HepG2 (cell line): ENCODE data around the gene OLAH. TPM values are rescaled to one million over a fixed set of nuclear protein-coding genes. Genes with fewer than 3 reads are reported as not detected.

Experiments
- ATAC-seq: fragments of 200-7000 bp; cut with Tn5 transposase; 3 replicates; pipeline ENCODE4 v1.9.1; 2020; ENCODE audit warnings: mild to moderate bottlenecking, moderate library complexity
- BruUV-seq: library from RNA; stranded (reverse); fragments of 400-500 nt; replicated peaks from 2 replicates; lab custom pipeline; 2021; lab: Mats Ljungman, UMichigan
- CTCF ChIA-PET: fragments of 300-600 bp; formaldehyde crosslinking; extraction: SDS; loops from one replicate; lab custom pipeline; 2021; ENCODE audit warnings: low total read pairs, inconsistent platforms, low intra/inter-chr PET ratio; lab: Yijun Ruan, JAX
- POLR2A ChIA-PET: fragments of 350-600 bp; sonication (Branson Sonifier 250); formaldehyde crosslinking; loops from one replicate; lab custom pipeline; 2020; ENCODE audit warnings: antibody characterized with exemption, inconsistent platforms; lab: Yijun Ruan, JAX
- DNase-seq: peaks from one replicate; pipeline ENCODE4 v3.0.0-alpha.2; 2015; ENCODE audit warnings: low spot score
- FAIRE-seq: peaks from 3 replicates; lab custom pipeline; 2011; peaks lifted over from hg19 to GRCh38; lab: Jason Lieb, UNC
- H2AFZ ChIP-seq: one replicate; pipeline ENCODE4 v1.6.1; 2011; ENCODE audit warnings: low read length, inconsistent platforms
- H3K27ac ChIP-seq: fragments of 300-600 bp; 3 replicates; pipeline ENCODE4 v1.8.0; 2011; ENCODE audit warnings: mixed run types, mild to moderate bottlenecking, mixed read lengths, low read length, inconsistent platforms; ENCODE audit not compliant: insufficient read depth; ENCODE audit errors: extremely low read length
- H3K27me3 ChIP-seq, 2 experiments: fragments of 200-600 bp in 1 of 2; 2 replicates in 1 of 2; 3 replicates in 1 of 2; pipeline versions ENCODE4 v1.6.0 to v1.8.0; 2011; ENCODE audit warnings: low read length in 2 of 2, mild to moderate bottlenecking in 2 of 2, moderate library complexity in 2 of 2, inconsistent platforms in 1 of 2; ENCODE audit not compliant: insufficient read depth in 2 of 2, control insufficient read depth in 1 of 2
- H3K36me3 ChIP-seq, 2 experiments: fragments of 200-600 bp in 1 of 2; replicated peaks in 1 of 2; 2 replicates in 1 of 2; 3 replicates in 1 of 2; pipeline versions ENCODE4 v1.5.1 to v1.8.0; 2011; ENCODE audit warnings: low read length in 2 of 2, inconsistent platforms in 1 of 2; ENCODE audit not compliant: insufficient read depth in 2 of 2, control insufficient read depth in 1 of 2
- H3K4me1 ChIP-seq: 2 replicates; pipeline ENCODE4 v1.5.1; 2012; ENCODE audit warnings: low read length, inconsistent platforms; ENCODE audit not compliant: insufficient read depth
- H3K4me2 ChIP-seq: 2 replicates; pipeline ENCODE4 v1.6.0; 2011; ENCODE audit warnings: low read depth, low read length, inconsistent platforms
- H3K4me3 ChIP-seq, 3 experiments: fragments of 200-600 bp in 1 of 3; sonication (generic), shearing (Covaris generic) in 1 of 3; replicated peaks in 1 of 3; 2 replicates each; pipeline ENCODE4 v1.5.1; 2011 to 2016; ENCODE audit warnings: low read length in 3 of 3, inconsistent platforms in 2 of 3, low read depth in 2 of 3, mild to moderate bottlenecking in 2 of 3, control low read depth in 1 of 3, mixed read lengths in 1 of 3; ENCODE audit not compliant: insufficient read depth in 1 of 3
- H3K79me2 ChIP-seq: one replicate; pipeline ENCODE4 v1.6.1; 2011; ENCODE audit warnings: low read length, inconsistent platforms; ENCODE audit not compliant: insufficient read depth
- H3K9ac ChIP-seq: 2 replicates; pipeline ENCODE4 v1.6.0; 2011; ENCODE audit warnings: mild to moderate bottlenecking, low read depth, low read length, inconsistent platforms; ENCODE audit not compliant: insufficient read depth
- H3K9me3 ChIP-seq: 2 replicates; pipeline ENCODE4 v1.5.1; 2012; ENCODE audit warnings: mild to moderate bottlenecking, low read length
- H4K20me1 ChIP-seq: 2 replicates; pipeline ENCODE4 v1.6.0; 2011; ENCODE audit warnings: inconsistent platforms, mild to moderate bottlenecking, low read length, moderate library complexity; ENCODE audit not compliant: insufficient read depth
- ATF7 ChIP-seq, 2 experiments: fragments of 450-650 bp in 1 of 2; sonication (generic) in 1 of 2; formaldehyde crosslinking in 1 of 2; IDR thresholded peaks; 2 replicates each; pipeline versions ENCODE4 v1.4.0 to v1.6.1; 2016 to 2020; ENCODE audit warnings: antibody characterized with exemption in 1 of 2, mild to moderate bottlenecking in 1 of 2, missing genetic modification reagents in 1 of 2
- BRD4 ChIP-seq: sonication (generic); formaldehyde crosslinking; IDR thresholded peaks from 2 replicates; pipeline ENCODE4 v1.4.0; 2020; ENCODE audit warnings: missing genetic modification reagents
- JUN ChIP-seq: sonication (generic); formaldehyde crosslinking; IDR thresholded peaks from 2 replicates; pipeline ENCODE4 v1.4.0; 2020; ENCODE audit warnings: mild to moderate bottlenecking, missing genetic modification reagents
- MXI1 ChIP-seq: IDR thresholded peaks from 3 replicates; pipeline ENCODE4 v1.6.1; 2012; ENCODE audit warnings: low read depth, low read length, inconsistent platforms, borderline replicate concordance
- NFATC3 ChIP-seq: sonication (generic); formaldehyde crosslinking; IDR thresholded peaks from 2 replicates; pipeline ENCODE4 v1.5.1; 2020; ENCODE audit warnings: mild to moderate bottlenecking, missing genetic modification reagents
- TERF1 ChIP-seq: sonication (generic); formaldehyde crosslinking; IDR thresholded peaks from 2 replicates; pipeline ENCODE4 v1.8.0; 2022; ENCODE audit warnings: mild to moderate bottlenecking, missing genetic modification reagents, moderate library complexity
- USF2 ChIP-seq, 2 experiments: sonication (generic) in 1 of 2; formaldehyde crosslinking in 1 of 2; IDR thresholded peaks; 2 replicates each; pipeline versions ENCODE4 v1.5.1 to v1.6.1; 2011 to 2020; ENCODE audit warnings: borderline replicate concordance in 1 of 2, low read depth in 1 of 2, low read length in 1 of 2, mild to moderate bottlenecking in 1 of 2, missing genetic modification reagents in 1 of 2, moderate library complexity in 1 of 2
- ZNF646 ChIP-seq: sonication (generic); formaldehyde crosslinking; IDR thresholded peaks from 2 replicates; pipeline ENCODE4 v1.9.0; 2021; ENCODE audit warnings: mild to moderate bottlenecking, missing genetic modification reagents
- ZNF660 ChIP-seq: sonication (generic); formaldehyde crosslinking; IDR thresholded peaks from 2 replicates; pipeline ENCODE4 v1.5.1; 2020; ENCODE audit warnings: mild to moderate bottlenecking, low read depth, missing genetic modification reagents, borderline replicate concordance
- ZUFSP ChIP-seq: sonication (generic); formaldehyde crosslinking; IDR thresholded peaks from 2 replicates; pipeline ENCODE4 v1.9.0; 2021; ENCODE audit warnings: missing genetic modification reagents, mild to moderate bottlenecking, borderline replicate concordance
- WGBS: methylation state at CpG from one replicate; pipeline ENCODE4 v1.1.6; 2017; ENCODE audit warnings: low lambda C conversion rate; 5-methylcytosine and 5-hydroxymethylcytosine counted together
- in situ Hi-C: cut with HindIII; loops from 2 replicates; pipeline ENCODE4 v1.10.0; 2017; ENCODE audit warnings: low pct_unique_long_range_greater_than_20kb; ENCODE audit not compliant: extremely low pct_ligation_motif_present
- intact Hi-C: fragments of 100-400 bp; cut with micrococcal nuclease; formaldehyde crosslinking; loops from one replicate; pipeline ENCODE4 v1.10.0; 2022; ENCODE audit not compliant: unreplicated experiment
- polyA plus RNA-seq, 8 experiments: library from polyadenylated mRNA; depleted of rRNA in 3 of 8; stranded (reverse) in 7 of 8; unstranded in 1 of 8; fragments of >200 nt; fragmentation: Illumina TruSeq in 4 of 8; extraction: Trizol in 4 of 8; gene quantifications; 2 replicates each; pipeline versions ENCODE4 v1.2.1 to v1.2.3, GENCODE V29; 2011 to 2016; ENCODE audit warnings: low read depth in 4 of 8, missing spikeins in 1 of 8, mixed read lengths in 1 of 8; ENCODE audit not compliant: insufficient read depth in 1 of 8
- total RNA-seq, 5 experiments: library from RNA; depleted of rRNA; stranded (reverse); fragments of >200 nt; fragmentation: Illumina TruSeq; extraction: Trizol; gene quantifications; 2 replicates each; pipeline ENCODE4 v1.2.3, GENCODE V29; 2016; ENCODE audit warnings: low read depth in 1 of 5

The OLAH gene
- total and polyA plus RNA-seq, 2 of the 13 experiments (the other 11 are each of a cell fraction or from before 2014, with no cell fraction given) = 0.13 TPM; not detected in 1

GRCh38 chr10:15116225-15116624, 72.5 kb downstream of the OLAH start:
- ATAC-seq (no peak), DNase-seq (no peak), FAIRE-seq (no peak)
- Histone ChIP-seq H2AFZ (no peak overlapping the region), H3K4me3 (no peak overlapping the region), H3K4me1 (no peaks in the 10 kb centered on the region), H3K27me3 (no peaks in the 10 kb centered on the region), H3K9me3 (no peaks in the 10 kb centered on the region), H3K79me2 (no peaks in the 10 kb centered on the region), H4K20me1 (no peaks in the 10 kb centered on the region), H3K27ac (no peak overlapping the region), H3K4me2 (no peak overlapping the region), H3K9ac (no peak overlapping the region), H3K36me3 (peaks cover 10 to 36% of the 10 kb centered on the region in 2 experiments; a peak in 4 of 5 replicates)
- ChIA-PET CTCF (no interaction called here), POLR2A (no interaction called here)
- no TSS peak for BruUV-seq
- in situ Hi-C loops = no loop called here
- intact Hi-C loops = no loop called here
- 97% methylated on average over 5 of the region's 5 CpGs for WGBS
- TF ChIP-seq USF2 (IDR thresholded peaks at IDR 0.05; ENCODE audit: low read depth, low read length) (no peak), USF2 (CRISPR knock-in tag; IDR thresholded peaks at IDR 0.05; ENCODE audit: borderline replicate concordance) (no peak), ZNF660 (CRISPR knock-in tag) (no peak), ZNF646 (CRISPR knock-in tag) (no peak), TERF1 (CRISPR knock-in tag) (no peak), ATF7 (IDR thresholded peaks at IDR 0.05) (no peak), ATF7 (CRISPR knock-in tag; IDR thresholded peaks at IDR 0.05) (no peak), BRD4 (CRISPR knock-in tag) (no peak), JUN (CRISPR knock-in tag) (no peak), ZUFSP (CRISPR knock-in tag) (no peak), NFATC3 (CRISPR knock-in tag) (no peak), MXI1 (no peak)
